HL-60 (cell line): ENCODE results near the gene GET3.

Experiments used
- DNase-seq, 2 experiments: peaks; one replicate each; pipeline ENCODE4 v3.0.0-alpha.2; 2010 to 2020; ENCODE audit warnings: low read depth in 1 of 2, low spot score in 1 of 2
- H3K27ac ChIP-seq: fragments of 250-450 bp; sonication (Bioruptor Pico); replicated peaks from 2 replicates; pipeline ENCODE4 v1.5.1; 2020; ENCODE audit warnings: mild to moderate bottlenecking, moderate library complexity
- H3K27me3 ChIP-seq: fragments of 250-450 bp; sonication (Bioruptor Pico); 2 replicates; pipeline ENCODE4 v1.5.1; 2021; ENCODE audit warnings: mild to moderate bottlenecking, moderate library complexity; ENCODE audit not compliant: insufficient read depth, poor library complexity, severe bottlenecking
- H3K4me3 ChIP-seq: replicated peaks from 2 replicates; pipeline ENCODE4 v1.5.1; 2011; ENCODE audit warnings: mild to moderate bottlenecking, control low read depth, low read length; ENCODE audit not compliant: insufficient read depth
- CTCF ChIP-seq: IDR thresholded peaks from one replicate; pipeline ENCODE4 v1.5.1; 2011; ENCODE audit warnings: low read length, control low read depth, inconsistent platforms; ENCODE audit not compliant: insufficient read depth
- GABPA ChIP-seq: IDR thresholded peaks from 2 replicates; pipeline ENCODE4 v1.6.1; 2012; ENCODE audit warnings: low read depth
- POLR2AphosphoS5 ChIP-seq: IDR thresholded peaks from 2 replicates; pipeline ENCODE4 v1.6.1; 2012; ENCODE audit warnings: low read depth
- SPI1 ChIP-seq: IDR thresholded peaks from 2 replicates; pipeline ENCODE4 v1.6.1; 2012; ENCODE audit warnings: low read depth, mild to moderate bottlenecking, borderline replicate concordance
- long read RNA-seq: library from polyadenylated mRNA; unstranded; transcript quantifications from one replicate; pipeline ENCODE4 v2.0.0, GENCODE V29; 2020
- TF ChIP-seq, protein P1 (sequence below): IDR thresholded peaks from 2 replicates; pipeline ENCODE4 v1.6.1; 2012; ENCODE audit warnings: low read depth; ENCODE audit not compliant: insufficient replicate concordance

GET3 gene
- long read RNA-seq, transcript ASNA1-201 (7 exons, 1,280 nt), result major isoform, 70 of 72 reads
- long read RNA-seq, partial matches to known transcripts, result 1 of 72 reads
- long read RNA-seq, other reads (novel, unspliced or antisense), result 1 of 72 reads

GRCh38 chr19:12736995-12737834 lies at the start of gene GET3:
Gene GET3 (plus strand): TSS chr19:12737497. CDS start chr19:12737506, 9 bp downstream.
- Histone ChIP-seq H3K27me3 (no peaks in the 10 kb centered on the region), H3K27ac (peak within 1 kb of the TSS; percentile 99), H3K4me3 (peak within 1 kb of the TSS; percentile 95)
- TF ChIP-seq GABPA (no peak), POLR2AphosphoS5 (peak; percentile 72)
- TF ChIP-seq, protein P1, sequence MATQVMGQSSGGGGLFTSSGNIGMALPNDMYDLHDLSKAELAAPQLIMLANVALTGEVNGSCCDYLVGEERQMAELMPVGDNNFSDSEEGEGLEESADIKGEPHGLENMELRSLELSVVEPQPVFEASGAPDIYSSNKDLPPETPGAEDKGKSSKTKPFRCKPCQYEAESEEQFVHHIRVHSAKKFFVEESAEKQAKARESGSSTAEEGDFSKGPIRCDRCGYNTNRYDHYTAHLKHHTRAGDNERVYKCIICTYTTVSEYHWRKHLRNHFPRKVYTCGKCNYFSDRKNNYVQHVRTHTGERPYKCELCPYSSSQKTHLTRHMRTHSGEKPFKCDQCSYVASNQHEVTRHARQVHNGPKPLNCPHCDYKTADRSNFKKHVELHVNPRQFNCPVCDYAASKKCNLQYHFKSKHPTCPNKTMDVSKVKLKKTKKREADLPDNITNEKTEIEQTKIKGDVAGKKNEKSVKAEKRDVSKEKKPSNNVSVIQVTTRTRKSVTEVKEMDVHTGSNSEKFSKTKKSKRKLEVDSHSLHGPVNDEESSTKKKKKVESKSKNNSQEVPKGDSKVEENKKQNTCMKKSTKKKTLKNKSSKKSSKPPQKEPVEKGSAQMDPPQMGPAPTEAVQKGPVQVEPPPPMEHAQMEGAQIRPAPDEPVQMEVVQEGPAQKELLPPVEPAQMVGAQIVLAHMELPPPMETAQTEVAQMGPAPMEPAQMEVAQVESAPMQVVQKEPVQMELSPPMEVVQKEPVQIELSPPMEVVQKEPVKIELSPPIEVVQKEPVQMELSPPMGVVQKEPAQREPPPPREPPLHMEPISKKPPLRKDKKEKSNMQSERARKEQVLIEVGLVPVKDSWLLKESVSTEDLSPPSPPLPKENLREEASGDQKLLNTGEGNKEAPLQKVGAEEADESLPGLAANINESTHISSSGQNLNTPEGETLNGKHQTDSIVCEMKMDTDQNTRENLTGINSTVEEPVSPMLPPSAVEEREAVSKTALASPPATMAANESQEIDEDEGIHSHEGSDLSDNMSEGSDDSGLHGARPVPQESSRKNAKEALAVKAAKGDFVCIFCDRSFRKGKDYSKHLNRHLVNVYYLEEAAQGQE, result peak; percentile 20
- DNase-seq, result peak; percentile 97 to 98

DNA sequence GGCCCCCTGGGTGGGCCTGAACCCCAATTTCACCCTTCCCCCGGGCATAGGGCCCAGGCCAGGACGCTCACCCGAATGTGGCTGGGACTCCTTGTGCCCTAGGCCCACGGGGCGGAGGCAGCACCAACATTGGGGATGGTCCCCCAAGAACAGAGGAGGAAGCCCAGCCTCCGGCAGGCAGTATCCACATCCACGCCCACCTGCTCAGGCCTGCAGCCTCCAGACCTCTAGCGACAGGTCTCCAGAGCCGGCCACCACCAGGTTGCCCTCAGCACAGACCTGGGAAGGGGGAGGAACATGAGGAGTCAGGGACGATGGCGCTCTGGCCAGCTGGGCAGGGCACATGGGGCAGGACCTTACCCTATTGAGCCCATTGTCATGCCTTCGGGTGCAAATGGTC lies 48.3 kb upstream of the GET3 start:
- Histone ChIP-seq H3K27me3 (no peaks in the 10 kb centered on the region), H3K27ac (no peak overlapping the region), H3K4me3 (no peak overlapping the region)
- DNase-seq, result no peak
- no peak for TF ChIP-seq GABPA
- TF ChIP-seq CTCF, result no peak
- TF ChIP-seq SPI1, result no peak
- TF ChIP-seq, protein P1, result no peak
- TF ChIP-seq POLR2AphosphoS5, result no peak

DNA sequence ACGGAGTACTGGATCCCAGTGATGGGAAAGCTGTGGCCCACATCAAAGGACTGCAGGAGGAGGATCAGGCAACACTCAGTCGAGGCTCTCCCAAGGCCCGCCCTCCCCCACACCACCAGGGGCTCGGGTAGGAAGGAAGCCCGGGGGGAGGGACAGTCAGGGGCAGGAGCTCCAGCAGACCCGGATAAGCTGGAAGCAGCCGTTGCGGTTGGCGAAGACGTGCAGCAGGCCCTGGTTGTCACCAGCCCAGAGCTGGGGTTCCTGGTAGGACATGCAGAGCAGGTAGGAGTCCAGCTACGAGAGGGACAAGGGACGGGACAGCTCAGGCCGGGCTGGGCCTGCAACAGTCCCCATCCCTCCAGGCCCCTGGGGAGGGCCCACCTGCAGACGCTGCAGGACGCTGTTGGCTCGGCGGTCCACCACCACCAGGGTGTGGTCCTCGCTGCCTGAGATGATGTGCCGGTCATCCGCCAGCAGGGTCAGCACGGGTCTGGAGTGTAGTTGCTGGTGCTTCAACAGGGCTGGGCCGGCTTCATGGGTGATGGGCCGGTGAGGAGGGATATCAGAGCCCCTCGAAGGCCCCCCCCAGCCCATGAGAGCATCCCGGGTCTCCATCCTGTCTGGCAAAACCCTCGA lies 47.6 kb upstream of the GET3 start:
- Histone ChIP-seq H3K4me3 (no peak overlapping the region), H3K27me3 (no peaks in the 10 kb centered on the region), H3K27ac (no peak overlapping the region)
- no peak for DNase-seq
- TF ChIP-seq, protein P1, result no peak
- TF ChIP-seq SPI1, result no peak
- TF ChIP-seq CTCF, result no peak
- TF ChIP-seq POLR2AphosphoS5, result no peak
- TF ChIP-seq GABPA, result no peak
